MM.1S (cell line): ENCODE results near the gene AP2A2.

Experiments used
- DNase-seq: peaks from one replicate; pipeline ENCODE4 v3.0.0-alpha.2; 2015
- H2AFZ ChIP-seq: fragments of 300-600 bp; sonication (generic); 2 replicates; pipeline ENCODE4 v1.6.0; 2016; ENCODE audit warnings: antibody characterized with exemption, low read length
- H3F3A ChIP-seq: fragments of 300-600 bp; sonication (generic); 2 replicates; pipeline ENCODE4 v1.6.1; 2016; ENCODE audit warnings: mild to moderate bottlenecking, antibody characterized with exemption, low read length, moderate library complexity, mixed read lengths; ENCODE audit not compliant: insufficient read depth
- H3K27ac ChIP-seq: fragments of 300-600 bp; sonication (generic); 2 replicates; pipeline ENCODE4 v1.5.1; 2016; ENCODE audit warnings: mild to moderate bottlenecking, low read length
- H3K27me3 ChIP-seq: fragments of 300-600 bp; sonication (generic); replicated peaks from 2 replicates; pipeline ENCODE4 v1.6.0; 2016; ENCODE audit warnings: low read length; ENCODE audit not compliant: insufficient read depth
- H3K36me3 ChIP-seq: fragments of 300-600 bp; sonication (generic); replicated peaks from 2 replicates; pipeline ENCODE4 v1.6.1; 2016; ENCODE audit warnings: mild to moderate bottlenecking, low read length, mixed read lengths; ENCODE audit not compliant: insufficient read depth
- H3K4me1 ChIP-seq: fragments of 300-600 bp; sonication (generic); 2 replicates; pipeline ENCODE4 v1.6.1; 2016; ENCODE audit warnings: low read length, mixed read lengths
- H3K4me2 ChIP-seq: fragments of 300-600 bp; sonication (generic); 2 replicates; pipeline ENCODE4 v1.6.0; 2016; ENCODE audit warnings: low read depth, low read length
- H3K4me3 ChIP-seq: fragments of 300-600 bp; sonication (generic); 2 replicates; pipeline ENCODE4 v1.5.1; 2016; ENCODE audit warnings: low read length, mixed read lengths
- H3K79me2 ChIP-seq: fragments of 300-600 bp; sonication (generic); 2 replicates; pipeline ENCODE4 v1.6.1; 2016; ENCODE audit warnings: mixed run types, low read length, mixed read lengths
- H3K9ac ChIP-seq: fragments of 300-600 bp; sonication (generic); 2 replicates; pipeline ENCODE4 v1.6.1; 2016; ENCODE audit warnings: low read length, mixed read lengths
- H3K9me2 ChIP-seq: fragments of 300-600 bp; sonication (generic); replicated peaks from 2 replicates; pipeline ENCODE4 v1.6.1; 2016; ENCODE audit warnings: mild to moderate bottlenecking, low read length, mixed read lengths; ENCODE audit not compliant: insufficient read depth
- H3K9me3 ChIP-seq: fragments of 300-600 bp; sonication (generic); replicated peaks from 2 replicates; pipeline ENCODE4 v1.6.1; 2016; ENCODE audit warnings: mild to moderate bottlenecking, low read length, mixed read lengths; ENCODE audit not compliant: insufficient read depth
- H4K20me1 ChIP-seq: fragments of 300-600 bp; sonication (generic); 2 replicates; pipeline ENCODE4 v1.6.1; 2016; ENCODE audit warnings: mild to moderate bottlenecking, low read length, moderate library complexity, mixed read lengths; ENCODE audit not compliant: insufficient read depth
- CTCF ChIP-seq: fragments of 300-600 bp; sonication (generic); IDR thresholded peaks from 2 replicates; pipeline ENCODE4 v1.5.1; 2016; ENCODE audit warnings: antibody characterized with exemption, low read length, mixed read lengths
- EZH2 ChIP-seq: fragments of 300-600 bp; sonication (generic); optimal IDR thresholded peaks from 2 replicates; pipeline ENCODE3; 2017; ENCODE audit warnings: low read depth, mild to moderate bottlenecking, antibody characterized with exemption, low read length, mixed read lengths
- EZH2phosphoT487 ChIP-seq: fragments of 300-600 bp; sonication (generic); IDR thresholded peaks from 2 replicates; pipeline ENCODE4 v1.6.1; 2018; ENCODE audit warnings: antibody characterized with exemption, low read length

Gene AP2A2

GRCh38 chr11:940496-941135 lies 14.9 kb downstream of the AP2A2 start:
- peaks cover 36% of the 10 kb centered on the region for H4K20me1 ChIP-seq
- H3F3A ChIP-seq: no peaks in the 10 kb centered on the region
- DNase-seq: no peak
- H3K27ac ChIP-seq: no peak overlapping the region
- no peak overlapping the region for H3K9ac ChIP-seq
- no peak overlapping the region for H3K4me2 ChIP-seq
- H3K4me1 ChIP-seq: no peaks in the 10 kb centered on the region
- H2AFZ ChIP-seq: no peak overlapping the region
- H3K79me2 ChIP-seq: peaks cover 94% of the 10 kb centered on the region
- H3K4me3 ChIP-seq: no peak overlapping the region
- H3K36me3 ChIP-seq: no peaks in the 10 kb centered on the region; the same call in 1 of the 2 replicates
- no peaks in the 10 kb centered on the region for H3K27me3 ChIP-seq
- TF ChIP-seq EZH2phosphoT487 (no peak), EZH2 (no peak), CTCF (no peak)
- H3K9me3 ChIP-seq: no peaks in the 10 kb centered on the region
- no peaks in the 10 kb centered on the region for H3K9me2 ChIP-seq

GRCh38 chr11:942823-943222 lies 17.2 kb downstream of the AP2A2 start:
- Histone ChIP-seq H3K4me3 (no peak overlapping the region), H3K4me2 (no peak overlapping the region), H3K9ac (no peak overlapping the region), H4K20me1 (peaks cover 25% of the 10 kb centered on the region), H3K79me2 (peaks cover 85% of the 10 kb centered on the region), H3K27ac (no peak overlapping the region), H3K9me3 (no peaks in the 10 kb centered on the region), H3F3A (no peaks in the 10 kb centered on the region), H3K4me1 (no peaks in the 10 kb centered on the region), H3K27me3 (no peaks in the 10 kb centered on the region), H3K9me2 (no peaks in the 10 kb centered on the region), H3K36me3 (peaks cover 4% of the 10 kb centered on the region), H2AFZ (no peak overlapping the region)
- no peak for DNase-seq
- TF ChIP-seq EZH2phosphoT487: no peak
- TF ChIP-seq CTCF: no peak
- no peak for TF ChIP-seq EZH2

GRCh38 chr11:944711-945470 lies 19.2 kb downstream of the AP2A2 start:
- peaks cover 12% of the 10 kb centered on the region for H4K20me1 ChIP-seq
- no peaks in the 10 kb centered on the region for H3K9me3 ChIP-seq
- H3K4me3 ChIP-seq: no peak overlapping the region
- H2AFZ ChIP-seq: no peak overlapping the region
- H3K36me3 ChIP-seq: peaks cover 4% of the 10 kb centered on the region
- no peak overlapping the region for H3K27ac ChIP-seq
- no peaks in the 10 kb centered on the region for H3K9me2 ChIP-seq
- TF ChIP-seq EZH2 (no peak), EZH2phosphoT487 (no peak), CTCF (no peak)
- H3F3A ChIP-seq: no peaks in the 10 kb centered on the region
- peaks cover 67% of the 10 kb centered on the region for H3K79me2 ChIP-seq
- no peak overlapping the region for H3K9ac ChIP-seq
- no peak overlapping the region for H3K4me2 ChIP-seq
- H3K27me3 ChIP-seq: no peaks in the 10 kb centered on the region
- DNase-seq: no peak
- H3K4me1 ChIP-seq: no peaks in the 10 kb centered on the region
